Muscle layer of duodenum (tissue), 2 donors: Measurements from ENCODE around the gene GNG4.
A peak's percentile ranks its signal among the peaks of the same experiment; 100 is the strongest.

Source experiments
- H3K27ac ChIP-seq: one replicate; pipeline ENCODE4 v1.7.0; 2013; ENCODE audit warnings: mild to moderate bottlenecking, low read length
- H3K27me3 ChIP-seq: one replicate; pipeline ENCODE4 v1.7.0; 2013; ENCODE audit warnings: low read depth, mild to moderate bottlenecking, control low read depth, low read length
- H3K36me3 ChIP-seq, 2 donors: one replicate each; pipeline ENCODE4 v1.7.0; 2013; ENCODE audit warnings: low read length in 2 of 2, control low read depth in 1 of 2, mild to moderate bottlenecking in 1 of 2; ENCODE audit not compliant: insufficient read depth in 2 of 2, control insufficient read depth in 1 of 2
- H3K4me1 ChIP-seq, 2 donors: one replicate each; pipeline ENCODE4 v1.7.0; 2013; ENCODE audit warnings: low read length in 2 of 2, mild to moderate bottlenecking in 2 of 2, control low read depth in 1 of 2, moderate library complexity in 1 of 2; ENCODE audit not compliant: insufficient read depth in 2 of 2, control insufficient read depth in 1 of 2
- H3K4me3 ChIP-seq, 2 donors: one replicate each; pipeline ENCODE4 v1.7.0; 2013; ENCODE audit warnings: low read length in 2 of 2, low read depth in 1 of 2, mild to moderate bottlenecking in 1 of 2
- H3K9me3 ChIP-seq, 2 donors: one replicate each; pipeline ENCODE4 v1.7.0; 2013; ENCODE audit warnings: low read length in 2 of 2, control low read depth in 1 of 2, mild to moderate bottlenecking in 1 of 2; ENCODE audit not compliant: control insufficient read depth in 1 of 2
- donor health status: healthy.

Gene GNG4

GRCh38 chr1:235513495-235514366 lies 135.9 kb downstream of the GNG4 start:
- Histone ChIP-seq H3K36me3 (no peaks in the 10 kb centered on the region), H3K27ac (no peak overlapping the region)

DNA sequence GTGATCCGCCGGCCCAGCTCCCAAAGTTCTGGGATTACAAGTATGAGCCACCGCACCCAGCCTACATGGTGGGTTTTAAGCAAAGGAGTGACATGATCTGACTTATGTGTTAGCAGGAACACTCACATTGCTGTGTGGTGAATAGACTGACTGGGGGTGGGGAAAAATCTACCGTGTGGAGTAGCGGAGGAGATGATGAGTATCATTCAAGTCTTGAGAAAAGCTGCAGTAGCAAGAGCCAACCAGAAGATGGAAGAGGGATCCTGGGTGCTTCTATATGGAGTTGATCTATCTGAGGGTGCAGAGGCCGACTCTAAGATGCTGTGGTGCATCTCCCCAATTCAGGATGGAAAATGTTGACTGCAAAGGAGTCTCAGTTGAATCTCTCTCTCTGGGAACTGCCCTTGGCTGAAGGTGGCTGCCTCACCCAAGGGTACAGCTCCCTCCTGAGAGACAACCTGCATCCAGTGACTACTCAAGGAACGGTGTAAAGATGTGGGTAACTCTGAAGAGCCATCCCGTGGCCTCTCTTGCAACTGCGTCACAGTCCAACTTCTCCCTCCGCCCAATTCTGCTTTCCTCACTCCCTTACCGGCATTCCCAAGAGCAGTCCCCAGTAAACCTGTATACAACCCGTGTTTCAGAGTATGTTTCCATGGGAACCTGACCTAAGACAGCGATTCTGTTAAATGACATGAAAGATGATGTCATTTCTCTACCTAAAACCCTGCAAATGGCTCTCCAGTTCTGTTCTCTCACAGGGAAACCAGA lies 137.9 kb downstream of the GNG4 start:
- H3K9me3 ChIP-seq, result no peaks in the 10 kb centered on the region
- H3K27ac ChIP-seq, result no peak overlapping the region
- H3K27me3 ChIP-seq, result no peaks in the 10 kb centered on the region
- H3K36me3 ChIP-seq, result no peaks in the 10 kb centered on the region
- H3K4me1 ChIP-seq, result no peaks in the 10 kb centered on the region
- H3K4me3 ChIP-seq, result no peak overlapping the region

More at GRCh38 chr1:235513495-235514366, 135.9 kb downstream of the GNG4 start:
- no peak overlapping the region for H3K4me3 ChIP-seq
- no peaks in the 10 kb centered on the region for H3K4me1 ChIP-seq
- H3K9me3 ChIP-seq, result no peaks in the 10 kb centered on the region
- no peaks in the 10 kb centered on the region for H3K27me3 ChIP-seq

DNA sequence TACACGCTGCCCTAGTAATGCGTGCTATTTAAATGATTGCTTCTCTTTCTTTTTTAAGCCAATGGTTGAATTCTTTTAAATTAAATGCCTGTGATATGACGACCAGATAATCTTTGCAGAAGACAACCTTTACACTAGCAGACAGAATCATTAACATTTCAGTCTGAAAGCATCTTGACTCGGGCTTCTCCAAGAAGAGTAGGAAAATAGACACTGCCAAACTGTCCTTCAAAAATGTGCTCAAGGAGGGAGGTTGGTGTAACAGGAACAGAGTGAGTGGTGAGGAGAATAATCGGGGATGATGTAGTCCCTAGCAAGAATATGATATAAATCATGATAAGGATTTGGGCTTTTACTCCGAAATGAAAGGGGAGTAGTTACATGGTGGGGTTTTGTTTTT lies 138.8 kb downstream of the GNG4 start:
- Histone ChIP-seq H3K9me3 (no peaks in the 10 kb centered on the region), H3K4me1 (no peaks in the 10 kb centered on the region), H3K36me3 (no peaks in the 10 kb centered on the region), H3K27me3 (no peaks in the 10 kb centered on the region), H3K27ac (no peak overlapping the region), H3K4me3 (no peak overlapping the region)

DNA sequence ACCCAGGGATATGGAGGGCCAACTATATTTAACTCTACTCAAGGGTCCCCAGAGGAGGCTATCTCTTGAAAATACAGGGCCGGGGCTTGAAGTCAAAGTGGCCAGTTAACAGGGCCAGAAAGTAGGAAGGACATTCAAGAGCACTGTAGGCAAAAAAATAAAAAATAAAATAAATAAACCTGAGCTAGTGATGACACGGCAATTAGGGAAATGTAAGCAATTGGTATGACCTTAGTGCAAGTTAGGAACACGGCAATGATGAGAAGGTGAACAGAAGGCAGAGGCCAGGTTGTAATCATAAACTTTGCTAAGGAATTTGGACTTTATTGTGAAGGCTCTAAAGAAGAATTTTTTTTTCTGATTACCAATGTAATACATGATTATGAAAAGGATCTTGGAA lies 142.0 kb downstream of the GNG4 start:
- Histone ChIP-seq H3K4me3 (no peak overlapping the region), H3K27ac (no peak overlapping the region), H3K27me3 (no peaks in the 10 kb centered on the region), H3K9me3 (no peaks in the 10 kb centered on the region), H3K4me1 (peaks cover 0 to 4% of the 10 kb centered on the region in 2 donors), H3K36me3 (peaks cover 0 to 8% of the 10 kb centered on the region in 2 donors)

DNA sequence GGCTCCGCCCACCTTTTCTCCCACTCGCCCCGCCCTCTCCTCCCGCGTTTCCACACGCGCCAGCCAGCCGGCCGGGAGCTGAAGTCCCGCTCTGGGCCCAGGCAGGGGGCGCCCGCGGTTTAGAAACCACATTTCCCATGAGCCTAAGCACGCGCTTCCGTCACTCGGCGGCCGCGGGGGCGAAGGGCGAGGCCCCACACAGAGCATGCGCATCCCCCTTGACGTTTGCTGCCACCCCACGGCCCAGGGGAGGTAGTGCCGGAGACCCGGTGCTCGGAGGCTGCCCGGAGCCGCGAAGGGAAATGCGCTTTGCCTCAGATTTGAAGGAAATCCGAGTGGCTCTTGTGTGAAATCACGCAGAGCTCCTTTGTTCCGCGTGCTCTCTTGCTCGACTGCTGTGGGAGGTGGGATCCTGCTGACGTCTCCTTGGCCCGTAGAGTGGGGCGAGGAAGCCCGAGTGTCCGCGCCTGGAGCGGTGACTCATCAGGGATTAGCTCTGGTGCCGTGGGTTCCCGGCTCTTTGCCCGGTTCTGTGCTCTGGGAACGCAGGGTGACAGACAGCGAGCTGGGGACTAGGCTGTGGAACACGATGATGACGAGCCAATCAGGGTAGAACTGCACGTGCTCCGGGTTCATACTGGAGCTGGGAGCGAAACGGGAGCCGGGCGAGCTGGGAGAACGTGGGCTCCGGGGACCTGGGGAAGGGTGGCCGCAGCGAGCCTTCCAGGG lies 144.9 kb downstream of the GNG4 start:
- Histone ChIP-seq H3K4me1 (peaks cover 0 to 10% of the 10 kb centered on the region in 2 donors), H3K9me3 (no peaks in the 10 kb centered on the region), H3K36me3 (peaks cover 0 to 8% of the 10 kb centered on the region in 2 donors), H3K27ac (peak overlapping the region; percentile 97), H3K27me3 (no peaks in the 10 kb centered on the region), H3K4me3 (peak overlapping the region; percentile 70 to 76)

- H3K27ac ChIP-seq, result peak within 1 kb of the TSS; percentile 97
- H3K4me3 ChIP-seq, result peak within 1 kb of the TSS; percentile 70 to 93
- H3K9me3 ChIP-seq, result no peaks in the 10 kb centered on the region
- peaks cover 0 to 10% of the 10 kb centered on the region in 2 donors for H3K4me1 ChIP-seq
- H3K27me3 ChIP-seq, result no peaks in the 10 kb centered on the region
- H3K36me3 ChIP-seq, result peaks cover 0 to 8% of the 10 kb centered on the region in 2 donors
Measured at GRCh38 chr1:235504122-235504493, 145.5 kb downstream of the GNG4 start, which contains the start of gene B3GALNT2. Gene B3GALNT2, minus strand, starts transcription at chr1:235504452. Its CDS starts 200 bp downstream, at chr1:235504252.

DNA sequence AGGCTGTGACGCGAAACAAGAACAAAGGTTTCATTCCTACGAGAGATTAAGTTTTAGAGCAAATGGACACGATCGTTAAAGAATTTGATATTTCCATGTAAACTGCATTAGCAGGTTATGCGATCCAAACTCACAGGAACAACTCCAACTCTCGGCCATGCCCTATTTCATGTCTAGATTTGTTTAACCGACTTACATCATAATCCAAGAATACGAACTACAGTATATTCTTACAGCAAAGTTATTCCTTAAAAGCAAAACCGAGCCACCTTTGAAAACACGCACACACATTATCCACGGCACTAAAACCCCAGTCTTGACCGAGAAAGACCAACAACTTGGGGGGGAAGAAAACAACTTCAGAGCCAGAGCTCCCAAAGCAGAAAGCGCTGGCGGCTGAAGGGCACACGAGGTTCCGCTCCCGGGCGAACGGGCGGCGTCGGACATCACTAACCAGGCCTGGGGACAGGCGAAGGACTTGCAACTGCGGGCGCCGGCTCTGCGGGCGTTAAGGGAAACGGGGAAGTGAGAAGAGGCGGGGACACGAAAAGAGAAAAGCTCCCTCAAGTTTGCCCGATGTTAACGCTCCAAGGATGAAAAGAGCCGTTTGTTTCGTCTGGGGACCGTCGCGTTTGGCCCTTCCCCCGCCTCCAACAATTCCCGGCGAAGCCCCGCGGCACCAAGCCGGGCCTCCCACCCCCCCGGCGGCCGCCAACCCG lies 146.0 kb downstream of the GNG4 start:
- H3K36me3 ChIP-seq, result peaks cover 0 to 8% of the 10 kb centered on the region in 2 donors
- peak overlapping the region; percentile 97 for H3K27ac ChIP-seq
- peaks cover 0 to 10% of the 10 kb centered on the region in 2 donors for H3K4me1 ChIP-seq
- peak overlapping the region; percentile 70 to 93 for H3K4me3 ChIP-seq
- H3K27me3 ChIP-seq, result no peaks in the 10 kb centered on the region
- no peaks in the 10 kb centered on the region for H3K9me3 ChIP-seq

GRCh38 chr1:235502601-235503402 lies 146.8 kb downstream of the GNG4 start:
- Histone ChIP-seq H3K9me3 (no peaks in the 10 kb centered on the region), H3K4me3 (peak overlapping the region; percentile 70 to 93), H3K36me3 (peaks cover 0 to 8% of the 10 kb centered on the region in 2 donors), H3K27me3 (no peaks in the 10 kb centered on the region), H3K4me1 (peaks cover 3 to 10% of the 10 kb centered on the region in 2 donors), H3K27ac (peak overlapping the region; percentile 97)

- Histone ChIP-seq H3K9me3 (no peaks in the 10 kb centered on the region), H3K4me1 (peaks cover 3 to 10% of the 10 kb centered on the region in 2 donors), H3K27ac (no peak overlapping the region)
Measured at GRCh38 chr1:235500971-235501540, 148.5 kb downstream of the GNG4 start.

More at GRCh38 chr1:235500971-235501540, 148.5 kb downstream of the GNG4 start:
- Histone ChIP-seq H3K4me3 (no peak overlapping the region), H3K36me3 (peaks cover 0 to 8% of the 10 kb centered on the region in 2 donors), H3K27me3 (no peaks in the 10 kb centered on the region)
